ELF-1 (cell line): Measurements from ENCODE around the gene WDR1.
A peak's percentile ranks its signal among the peaks of the same experiment; 100 is the strongest.

Source experiments
- DNase-seq: peaks from one replicate; pipeline ENCODE4 v3.0.0-alpha.2; 2016; ENCODE audit warnings: low read depth, low spot score

WDR1 gene

DNA sequence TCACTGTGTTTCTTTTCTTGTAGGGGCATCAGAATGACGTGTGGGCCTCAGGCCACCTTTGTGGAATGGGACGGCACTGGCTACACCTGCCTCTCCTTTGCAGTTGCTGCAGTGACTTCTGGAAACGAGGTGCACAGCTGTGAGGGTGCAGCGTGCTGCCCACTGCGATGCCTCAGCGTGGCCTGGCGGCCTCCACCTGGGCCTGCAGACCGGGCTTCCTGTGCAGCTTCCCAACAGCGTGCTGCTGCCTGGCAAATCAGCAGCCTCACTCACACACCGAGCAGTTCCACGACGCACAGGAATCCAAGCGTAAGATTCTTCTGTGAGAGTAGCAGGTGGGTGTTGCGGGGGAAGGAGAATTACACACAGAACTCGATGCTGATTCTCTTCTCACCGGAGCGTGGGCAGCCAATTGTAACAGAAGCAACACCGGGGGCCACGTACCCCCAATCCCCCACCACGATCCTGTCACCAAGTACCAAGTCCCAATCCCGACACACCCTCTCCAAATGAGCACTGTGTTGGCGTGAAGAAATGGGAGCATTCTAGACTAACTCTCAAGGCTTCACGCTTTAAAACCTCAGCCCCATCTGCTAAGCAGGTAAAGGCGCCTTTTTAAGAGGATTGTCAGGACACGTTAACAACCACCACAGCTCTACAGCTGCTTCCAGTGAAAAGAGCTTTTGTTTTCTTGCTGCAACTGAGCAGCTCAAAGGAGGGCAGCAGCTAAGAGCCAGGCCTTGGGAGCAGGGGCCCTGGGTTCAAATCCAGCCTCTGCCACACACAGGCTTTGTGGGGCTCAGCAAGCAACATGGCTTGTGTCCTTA lies 16.9 kb downstream of the WDR1 start:
- DNase-seq, result no peak

DNA sequence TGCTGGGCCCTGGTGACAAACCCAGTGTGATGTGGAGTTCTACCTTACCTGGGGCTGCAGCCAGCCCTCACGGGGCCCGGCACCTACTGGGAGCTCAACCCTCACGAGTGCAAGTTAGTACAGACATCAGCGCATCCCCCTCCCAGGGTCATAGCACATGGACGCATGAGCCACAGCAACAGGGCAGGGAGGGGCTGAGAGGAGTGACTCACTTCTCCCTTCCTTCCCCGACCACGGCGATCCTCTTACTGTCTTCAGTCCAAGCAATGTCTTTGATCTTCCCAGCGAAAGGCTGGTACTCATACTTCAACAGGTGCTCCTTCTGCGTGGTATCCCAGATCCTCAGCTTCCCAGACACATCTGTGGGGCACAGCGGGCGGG lies 17.8 kb downstream of the WDR1 start:
- DNase-seq, result no peak

DNA sequence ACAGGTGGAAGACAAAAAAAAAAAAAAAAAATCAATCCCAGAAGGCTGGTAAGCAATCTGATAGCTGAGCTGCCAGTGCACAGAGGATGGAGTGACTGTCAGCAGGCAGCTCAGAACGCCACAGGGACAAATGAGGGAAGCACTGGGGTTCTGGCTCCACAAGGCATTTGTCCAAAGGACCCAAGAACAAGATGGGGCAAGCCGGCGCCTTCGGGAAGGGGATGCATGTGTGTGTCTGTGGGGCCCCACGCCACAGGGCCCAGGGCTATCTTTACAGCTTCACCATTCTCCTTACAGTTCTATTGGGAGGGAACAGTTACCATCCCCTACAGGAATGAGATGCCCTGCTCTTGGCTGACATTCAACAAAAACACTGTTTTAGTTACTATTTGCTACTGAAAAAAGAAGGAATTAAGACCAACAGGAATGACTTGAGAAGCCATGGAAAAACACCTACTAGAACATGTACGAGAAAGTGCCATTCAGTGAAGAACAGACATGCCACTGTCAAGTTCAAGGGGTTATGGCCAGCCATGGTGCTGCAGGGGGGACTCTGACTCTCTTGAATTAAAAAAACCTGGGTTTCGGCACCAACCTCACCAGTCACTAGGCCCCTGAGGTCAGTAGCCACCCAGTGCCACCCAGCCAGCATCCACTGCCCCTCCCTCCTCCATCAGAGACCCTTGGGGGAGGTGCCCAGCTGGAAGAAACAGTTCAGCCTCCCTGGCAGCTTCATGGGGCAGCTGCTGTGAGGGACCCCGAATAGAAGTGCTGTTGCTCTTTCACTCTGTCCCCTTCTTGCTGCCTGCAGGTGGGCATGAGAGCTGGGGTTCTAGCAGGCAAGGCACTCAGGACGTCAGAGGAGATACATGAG lies 18.5 kb downstream of the WDR1 start:
- no peak for DNase-seq

DNA sequence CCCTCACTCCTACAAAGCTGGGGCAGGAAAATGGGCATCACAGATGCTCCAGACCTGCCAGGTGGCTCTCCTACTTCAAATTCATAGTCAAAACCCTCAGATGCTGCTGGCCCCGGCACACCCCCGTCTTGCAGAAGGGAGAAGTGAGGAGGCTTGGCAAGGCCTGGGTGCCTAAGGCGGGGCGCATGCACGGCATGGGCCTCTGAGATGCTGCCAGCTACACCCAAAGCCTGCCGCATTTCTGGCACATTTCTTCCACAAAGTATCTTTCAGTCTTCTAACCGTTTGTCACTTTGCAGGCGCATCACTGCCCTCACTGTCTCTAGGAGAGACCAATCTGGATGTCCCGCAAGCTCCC lies 19.6 kb downstream of the WDR1 start:
- no peak for DNase-seq

DNA sequence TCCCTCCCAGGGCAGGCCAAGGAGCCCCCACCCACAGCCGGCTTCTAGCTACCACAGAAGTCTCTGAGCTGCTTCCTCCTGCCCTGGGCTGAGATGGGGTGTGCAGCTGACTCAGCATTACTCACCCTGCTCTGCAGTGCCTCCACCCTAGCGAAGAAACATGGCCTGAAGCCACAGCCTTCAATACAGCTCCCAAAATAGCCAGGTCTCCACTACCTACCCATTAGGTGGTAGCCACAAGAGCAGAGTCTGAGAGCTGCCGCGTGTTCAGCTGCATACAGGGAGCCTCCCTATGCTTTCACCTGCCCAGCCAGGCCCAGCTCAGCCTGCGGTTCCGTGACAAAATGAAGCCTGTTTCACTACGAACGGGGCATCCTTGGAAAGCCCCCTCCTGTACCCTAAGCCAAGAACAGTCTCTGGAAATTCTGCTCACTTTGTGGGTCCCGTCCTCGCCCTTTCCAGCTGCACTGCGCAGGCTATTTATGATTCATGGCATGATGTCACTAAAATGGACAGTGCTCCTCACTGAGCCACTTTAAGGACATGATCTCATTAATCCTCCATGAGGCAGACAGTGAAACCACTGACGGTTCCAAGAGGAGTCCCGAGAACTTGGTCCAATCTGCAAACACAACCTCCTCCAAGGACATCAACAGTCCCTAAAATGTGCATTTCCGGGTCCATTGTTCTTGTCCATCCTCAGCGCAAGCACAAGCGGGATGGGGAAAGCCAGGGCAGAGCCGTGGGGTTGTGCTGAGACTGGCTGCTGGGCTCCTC lies 20.2 kb downstream of the WDR1 start:
- peak; percentile 52 for DNase-seq

DNA sequence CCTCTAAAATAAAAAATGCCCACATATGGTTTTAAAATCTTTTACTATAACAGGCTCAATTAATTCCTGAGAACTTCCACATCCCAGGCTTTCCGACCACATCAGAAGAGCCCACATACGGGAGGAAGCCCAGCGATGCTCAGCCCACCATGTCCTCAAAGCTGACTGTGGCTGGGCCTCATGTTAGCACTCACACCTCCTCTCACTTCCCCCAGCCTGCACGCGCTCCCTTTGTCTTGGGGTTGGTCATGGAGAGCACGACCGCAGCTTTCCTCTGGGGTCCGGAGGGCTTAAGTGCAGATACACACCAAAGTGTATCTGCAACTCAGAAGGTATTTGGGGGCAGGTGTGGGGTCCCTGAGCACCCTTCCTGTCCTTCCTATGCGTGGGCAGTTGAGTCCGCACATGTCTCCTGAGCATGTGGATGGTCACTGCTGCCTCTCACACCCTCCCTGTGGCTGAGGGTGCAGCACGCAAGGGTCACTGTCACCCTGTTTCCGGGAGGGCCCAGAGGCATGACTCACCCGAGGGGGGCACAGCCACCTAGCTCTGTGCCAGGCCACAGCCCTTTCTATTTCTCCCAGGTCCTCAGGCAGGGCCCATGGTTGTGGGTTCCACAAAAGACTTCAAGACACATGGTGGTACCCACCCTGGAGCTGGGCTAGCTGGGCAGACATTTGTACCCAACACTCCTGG lies 21.2 kb downstream of the WDR1 start:
- no peak for DNase-seq

DNA sequence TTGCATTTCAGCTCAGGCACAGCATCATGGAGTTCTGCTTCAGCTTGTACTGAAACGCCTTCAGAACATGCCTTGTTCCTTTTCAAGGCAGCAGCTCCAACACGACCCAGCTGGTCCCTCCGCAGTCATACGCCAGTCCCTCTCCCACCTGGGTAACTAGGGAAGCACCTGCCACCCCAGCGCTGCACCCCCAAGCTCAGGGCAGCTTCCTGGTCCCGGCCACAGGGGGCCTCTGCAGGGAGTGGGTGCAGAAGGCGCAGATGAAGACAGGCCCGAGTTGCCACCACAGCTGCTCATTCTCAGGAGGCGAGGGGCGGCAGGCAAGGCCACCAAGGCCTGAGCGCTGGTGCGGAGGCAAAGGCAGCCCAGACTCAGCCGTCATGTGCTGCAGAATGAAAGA lies 21.8 kb downstream of the WDR1 start:
- no peak for DNase-seq

DNA sequence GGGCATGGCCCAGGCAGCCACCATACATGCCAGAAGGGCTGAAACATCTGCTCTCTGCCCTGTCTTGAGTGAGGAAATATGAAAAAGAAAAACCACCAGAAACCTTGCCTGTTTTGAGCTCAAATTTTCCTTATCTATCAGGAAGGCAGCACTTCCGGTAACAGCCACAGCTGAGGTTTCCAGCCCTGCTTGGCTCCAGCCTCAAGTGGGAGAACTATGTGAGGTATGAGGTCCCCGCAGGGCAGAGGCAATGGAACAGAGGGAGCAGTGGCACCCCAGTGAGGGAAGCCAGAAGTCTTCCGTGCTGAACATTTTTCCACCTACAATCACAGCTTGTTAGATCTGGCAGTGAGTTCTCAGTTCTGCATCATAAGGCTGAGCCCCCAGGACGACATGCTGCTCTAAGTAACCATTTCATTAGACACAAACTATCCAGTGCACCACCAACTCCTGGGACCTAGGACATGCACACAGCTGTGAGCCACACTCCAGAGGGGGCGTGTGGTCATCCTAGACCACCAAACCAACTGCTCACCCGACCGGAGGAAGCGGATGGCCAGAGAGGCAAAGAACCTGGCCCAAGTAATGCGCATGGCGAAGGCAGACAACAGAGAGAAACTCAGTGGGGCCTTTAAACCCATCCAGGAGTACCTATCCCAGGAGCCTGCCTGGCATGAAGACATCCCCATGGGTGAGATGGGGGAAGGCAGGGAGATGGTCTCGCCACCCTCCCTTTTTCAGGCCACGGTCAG lies 22.6 kb downstream of the WDR1 start:
- no peak for DNase-seq

DNA sequence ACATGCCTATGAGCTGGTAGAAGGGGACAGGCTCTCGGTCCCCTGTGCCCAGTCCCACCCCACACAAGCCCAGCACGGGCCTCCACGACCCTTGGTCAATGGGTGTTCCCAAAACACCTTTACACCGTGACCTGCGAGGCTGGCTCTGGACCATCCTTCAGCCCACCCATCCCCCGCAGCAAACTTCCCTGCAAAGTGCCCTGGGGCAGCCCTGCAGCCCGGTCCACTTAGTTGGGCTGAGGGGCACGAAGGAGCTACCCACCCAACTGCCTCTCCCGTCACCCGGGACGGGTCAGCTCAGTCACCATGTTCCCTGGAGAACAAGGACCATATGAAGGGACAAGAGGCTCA lies 23.4 kb downstream of the WDR1 start:
- DNase-seq, result no peak

DNA sequence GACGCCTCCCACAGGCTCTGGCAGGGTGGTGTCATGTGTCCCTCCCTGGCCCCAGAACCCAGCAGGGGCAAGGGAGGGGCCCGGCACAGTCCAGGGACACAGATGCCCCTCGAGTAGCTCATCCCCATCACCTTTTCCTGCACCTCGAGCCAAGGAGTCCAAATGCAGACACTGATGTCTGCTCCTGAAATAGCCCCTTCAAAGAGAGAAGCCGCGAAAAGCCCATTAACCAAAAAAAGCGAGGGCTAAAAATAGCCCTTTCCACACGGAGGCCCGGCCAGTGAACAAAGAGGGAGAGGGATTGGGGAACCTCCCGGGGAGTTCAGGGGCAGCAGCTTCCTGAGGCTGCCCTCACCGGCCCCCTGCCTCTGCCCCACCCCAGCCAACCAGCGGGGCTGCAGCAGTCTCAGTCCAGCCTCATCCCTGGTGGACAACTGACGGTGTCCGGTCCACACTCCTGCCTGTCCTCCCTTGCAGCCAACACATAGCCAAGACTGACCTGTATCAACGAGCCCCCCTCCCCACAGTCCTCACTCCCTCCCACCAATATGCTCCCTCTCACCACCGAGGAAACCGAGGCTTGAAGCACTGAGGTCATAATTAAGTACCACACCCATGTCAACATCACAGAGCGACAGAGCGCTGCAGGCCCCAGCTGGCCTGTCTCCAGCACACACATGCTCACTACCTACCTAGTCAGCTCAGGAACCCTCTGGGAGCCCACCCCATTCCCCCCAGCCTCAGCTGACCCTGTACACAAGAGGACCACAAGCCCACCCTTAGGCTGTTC lies 23.9 kb downstream of the WDR1 start:
- DNase-seq, result no peak

DNA sequence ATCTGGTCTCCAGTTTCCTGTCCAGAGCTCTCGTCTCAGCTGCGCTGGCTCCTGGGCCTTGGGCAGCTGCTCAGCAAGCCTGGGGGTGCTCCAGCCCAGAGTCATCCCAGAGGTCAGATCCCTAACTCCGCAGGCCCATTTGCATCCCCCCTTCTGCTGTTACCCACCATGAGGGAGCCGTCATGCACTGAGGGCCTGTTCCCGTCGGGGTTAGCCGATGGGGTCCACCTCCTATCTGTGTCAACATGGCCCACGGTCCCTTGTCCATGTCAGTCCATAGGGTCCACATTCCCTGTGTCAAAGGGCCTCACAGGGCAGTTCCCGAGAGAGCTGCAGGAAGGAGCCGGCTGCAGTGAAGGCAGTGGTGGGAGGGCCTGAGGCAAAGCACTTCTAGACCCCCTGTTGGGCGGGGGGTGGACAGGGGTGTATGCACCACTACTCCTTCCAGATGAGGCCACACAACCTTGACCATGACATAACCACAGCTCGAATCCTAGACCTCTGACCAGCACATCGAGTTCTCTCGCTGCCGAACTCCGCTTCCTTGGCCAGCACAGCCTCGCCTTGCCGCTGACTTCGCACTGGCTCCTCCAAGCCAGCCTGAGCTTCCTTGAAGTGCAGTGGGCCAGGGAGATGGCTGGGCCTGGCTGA lies 24.9 kb downstream of the WDR1 start:
- no peak for DNase-seq

DNA sequence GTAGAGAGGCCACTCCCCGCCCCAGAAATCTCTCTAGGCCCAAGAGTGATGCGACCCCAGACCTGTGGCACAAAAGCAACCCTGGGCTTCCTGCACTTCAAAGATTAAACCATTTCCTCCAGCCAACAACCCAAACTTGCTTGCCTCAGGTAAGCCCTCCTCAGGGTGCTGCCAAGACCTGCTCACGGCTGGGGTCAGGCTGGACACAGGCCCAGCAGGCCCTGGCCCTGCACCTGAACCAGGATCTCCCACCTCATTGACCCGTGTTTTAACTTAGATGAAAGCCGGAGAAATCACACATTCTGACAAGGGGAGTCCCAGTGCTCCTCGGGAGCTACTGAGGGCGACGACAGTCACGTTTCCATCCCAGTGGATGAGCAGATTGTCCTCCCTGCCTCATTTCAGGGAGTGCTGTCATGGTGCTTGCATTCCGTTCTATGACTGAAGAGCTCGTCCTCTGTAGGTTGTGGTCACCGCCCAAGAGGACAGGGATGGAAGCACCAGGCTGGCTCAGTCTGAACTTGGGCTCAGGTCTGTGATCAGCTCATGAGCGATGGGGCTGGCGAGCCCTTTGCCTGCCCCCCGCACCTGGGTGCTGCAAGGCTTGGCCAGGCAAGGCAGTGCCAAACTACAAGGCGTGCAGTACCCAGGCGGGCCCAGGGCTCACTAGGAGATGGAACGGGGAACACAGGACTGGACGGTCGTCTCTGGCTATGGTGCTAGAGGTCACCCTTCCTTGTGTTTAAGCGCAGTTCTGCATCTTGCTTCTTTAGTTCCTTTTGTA lies 25.9 kb downstream of the WDR1 start:
- no peak for DNase-seq

DNA sequence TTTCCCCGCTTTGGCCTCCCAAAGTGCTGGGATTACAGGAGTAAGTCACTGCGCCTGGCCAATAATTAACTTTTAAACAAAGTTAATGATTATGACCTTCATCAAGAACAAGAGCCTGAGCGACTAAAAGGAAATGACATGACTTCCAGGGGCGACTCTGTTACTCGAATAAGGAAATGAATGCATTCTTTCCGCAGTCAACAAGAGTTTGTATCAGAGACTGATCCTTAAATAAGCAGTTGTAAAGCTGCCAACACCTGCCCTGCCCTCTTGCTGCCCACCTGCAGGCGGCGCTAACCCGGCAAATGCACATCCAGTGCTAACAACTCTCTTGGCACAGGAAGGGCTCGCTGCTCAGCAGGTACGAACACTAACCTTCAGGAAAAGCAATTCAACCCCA lies 27.3 kb downstream of the WDR1 start:
- DNase-seq, result no peak

DNA sequence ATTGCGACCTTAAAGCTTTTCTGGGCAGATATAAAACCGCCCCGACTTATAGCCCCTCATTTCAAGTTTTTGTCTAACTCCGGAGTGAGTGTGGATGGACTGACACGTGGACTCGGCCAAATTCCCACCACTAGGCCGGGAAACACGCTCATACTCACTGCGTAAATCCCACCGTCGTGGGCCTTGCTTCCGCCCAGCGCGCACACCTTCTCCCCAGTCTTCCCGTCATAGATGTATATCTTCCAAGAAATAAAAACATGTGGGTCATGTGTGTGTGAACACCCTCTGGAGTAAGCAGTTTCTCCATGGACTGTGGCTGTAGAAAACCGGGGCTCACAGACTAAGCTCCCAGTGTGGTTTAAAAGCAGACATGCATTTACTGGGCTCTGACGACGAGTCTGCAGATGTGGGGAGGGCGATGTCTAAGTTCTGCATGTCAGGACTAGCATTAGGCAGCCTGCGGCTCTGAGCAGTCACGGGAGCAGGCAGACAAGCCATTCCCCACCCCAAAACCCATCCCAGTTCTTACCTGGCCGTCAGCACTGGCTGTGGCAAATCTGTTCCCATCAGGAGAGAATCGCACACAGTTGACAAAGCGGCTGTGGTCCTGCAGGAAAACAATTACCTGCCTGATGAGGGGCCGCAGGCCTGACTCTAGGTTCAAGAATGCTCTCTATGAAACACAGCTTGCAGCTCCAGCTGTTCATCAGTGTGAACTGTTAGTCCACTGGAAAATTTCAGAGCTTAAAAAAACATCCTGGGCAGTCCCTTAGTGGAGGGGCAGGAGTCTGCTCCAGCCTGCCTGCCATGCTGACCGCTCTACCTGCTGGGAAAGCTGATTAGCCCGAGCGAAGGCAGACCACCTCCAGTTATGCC lies 28.2 kb downstream of the WDR1 start:
- no peak for DNase-seq

DNA sequence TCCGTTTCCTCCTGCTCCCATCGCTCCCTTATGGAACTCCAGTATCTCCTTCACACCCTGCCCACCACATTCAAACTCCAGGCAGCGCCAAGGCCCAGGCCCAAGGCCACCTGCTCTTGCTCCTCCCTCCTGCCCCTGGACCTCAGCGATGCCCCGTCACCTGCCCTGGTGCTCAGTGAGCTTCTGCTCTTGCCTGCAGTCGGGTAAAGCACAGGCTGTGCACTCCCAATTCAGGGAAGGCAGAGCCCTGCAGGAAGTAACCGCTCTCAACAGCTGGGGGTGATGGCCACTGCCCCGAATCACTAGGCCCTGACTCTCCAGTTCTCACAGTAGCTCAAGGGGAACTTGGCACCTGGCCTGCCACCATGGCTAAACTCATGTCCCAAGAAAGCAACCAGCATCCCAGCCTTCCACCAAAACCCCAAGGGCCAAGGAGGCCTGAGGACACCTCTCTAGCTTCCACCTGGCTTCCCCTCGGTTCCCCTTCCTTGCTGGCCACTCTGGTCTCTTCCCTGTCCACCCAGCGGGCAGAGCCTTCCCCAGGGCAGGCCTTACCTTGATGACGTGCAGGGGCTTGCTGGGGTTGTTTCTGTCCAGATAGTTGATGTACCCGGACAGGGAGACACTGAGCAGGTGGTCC lies 29.3 kb downstream of the WDR1 start:
- DNase-seq, result no peak

DNA sequence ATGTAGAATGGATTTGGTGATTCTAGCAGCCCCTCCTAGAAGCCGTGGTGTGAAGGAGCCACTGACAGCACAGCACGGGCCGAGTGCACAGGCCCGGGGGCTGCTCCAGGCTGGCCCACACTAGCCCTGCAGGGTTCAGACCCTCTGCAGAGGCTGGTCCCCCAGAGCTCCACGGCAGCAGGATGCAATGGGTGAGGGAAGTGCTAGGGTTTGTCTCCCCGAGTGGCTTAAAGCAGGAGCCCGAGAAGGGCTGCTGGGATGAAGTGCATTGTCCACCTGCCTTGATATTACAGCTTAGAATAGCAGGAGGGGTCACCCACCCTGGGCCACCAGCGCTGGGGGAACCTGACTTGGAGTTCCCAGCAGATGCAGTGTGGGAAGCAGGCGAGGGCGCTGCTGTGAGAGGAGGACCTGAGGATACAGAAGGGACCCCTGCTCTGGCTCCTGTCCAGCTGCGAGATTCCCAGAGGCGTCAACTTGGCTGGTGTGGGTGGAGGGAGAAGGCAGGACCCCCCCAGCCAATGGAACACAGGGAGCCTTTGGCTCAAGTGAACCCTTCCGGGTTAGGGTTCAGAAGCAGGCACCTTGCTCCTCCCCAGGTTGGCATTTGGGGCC lies 30.0 kb downstream of the WDR1 start:
- no peak for DNase-seq
